Activated naive CD4-positive, alpha-beta T cell treated with anti-CD3 and anti-CD28 coated beads, Interleukin-2, amount 50 U/mL, for 72 hours (primary cell): ENCODE data around the gene ACTN1. TPM values are rescaled to one million over a fixed set of nuclear protein-coding genes. Genes with fewer than 3 reads are reported as not detected.

Source experiments
- ATAC-seq, 2 donors: fragments of 150-1000 bp; cut with Tn5 transposase; 2 replicates each; pipeline ENCODE4 v1.10.0; 2021; ENCODE audit warnings: mild to moderate bottlenecking in 2 of 2, moderate library complexity in 2 of 2
- DNase-seq, 2 donors: peaks; one replicate each; pipeline ENCODE4 v3.0.0; 2021 to 2022; ENCODE audit warnings: low spot score in 2 of 2
- H3K27ac Mint-ChIP-seq, 2 donors: one replicate each; pipeline ENCODE4 v1.8.0; 2022; ENCODE audit warnings: mild to moderate bottlenecking in 2 of 2, mixed read lengths in 2 of 2
- H3K36me3 Mint-ChIP-seq, 2 donors: one replicate each; pipeline ENCODE4 v1.8.0; 2022; ENCODE audit warnings: mixed read lengths in 2 of 2
- H3K9me3 Mint-ChIP-seq, 2 donors: one replicate each; pipeline ENCODE4 v1.8.0; 2022; ENCODE audit warnings: mixed read lengths in 2 of 2
- total RNA-seq, 2 donors: library from RNA; stranded (reverse); gene quantifications; one replicate each; pipeline ENCODE4 v1.2.3, GENCODE V29; 2022

The ACTN1 gene
- total RNA-seq, 2 donors from 2014 or later = 106 to 120 TPM

GRCh38 chr14:68950111-68950510, 29.0 kb downstream of the ACTN1 start:
- Mint-ChIP-seq H3K36me3 (peaks cover 0 to 5% of the 10 kb centered on the region in 2 donors), H3K27ac (peak overlapping the region; percentile 19 to 60), H3K9me3 (no peaks in the 10 kb centered on the region)
- no peak for DNase-seq
- no peak for ATAC-seq

GRCh38 chr14:68949601-68949965, 29.5 kb downstream of the ACTN1 start:
- ATAC-seq (peak; percentile 20 to 47), DNase-seq (no peak)
- no peaks in the 10 kb centered on the region for H3K36me3 Mint-ChIP-seq
- H3K27ac Mint-ChIP-seq = peak overlapping the region; percentile 19 to 60
- H3K9me3 Mint-ChIP-seq = no peaks in the 10 kb centered on the region

GRCh38 chr14:68948686-68949600, 30.2 kb downstream of the ACTN1 start:
- H3K36me3 Mint-ChIP-seq = no peaks in the 10 kb centered on the region
- peak overlapping the region; percentile 60 to 92 for H3K27ac Mint-ChIP-seq
- DNase-seq (no peak), ATAC-seq (no peak)
- no peaks in the 10 kb centered on the region for H3K9me3 Mint-ChIP-seq

- ATAC-seq = no peak
- H3K27ac Mint-ChIP-seq = no peak overlapping the region
- no peaks in the 10 kb centered on the region for H3K36me3 Mint-ChIP-seq
Observed at GRCh38 chr14:68947802-68948201, 31.3 kb downstream of the ACTN1 start.

GRCh38 chr14:68946489-68946822, 32.6 kb downstream of the ACTN1 start:
- DNase-seq (no peak), ATAC-seq (no peak)
- Mint-ChIP-seq H3K36me3 (no peaks in the 10 kb centered on the region), H3K9me3 (no peaks in the 10 kb centered on the region), H3K27ac (peak overlapping the region in 1 of 2 donors; percentile 47)

More at GRCh38 chr14:68947802-68948201, 31.3 kb downstream of the ACTN1 start:
- no peak for DNase-seq
- no peaks in the 10 kb centered on the region for H3K9me3 Mint-ChIP-seq

- Mint-ChIP-seq H3K9me3 (no peaks in the 10 kb centered on the region), H3K27ac (peak overlapping the region; percentile 50), H3K36me3 (no peaks in the 10 kb centered on the region)
- DNase-seq (no peak), ATAC-seq (peak; percentile 27 to 55)
Observed at GRCh38 chr14:68945585-68946488, 33.3 kb downstream of the ACTN1 start.

DNA sequence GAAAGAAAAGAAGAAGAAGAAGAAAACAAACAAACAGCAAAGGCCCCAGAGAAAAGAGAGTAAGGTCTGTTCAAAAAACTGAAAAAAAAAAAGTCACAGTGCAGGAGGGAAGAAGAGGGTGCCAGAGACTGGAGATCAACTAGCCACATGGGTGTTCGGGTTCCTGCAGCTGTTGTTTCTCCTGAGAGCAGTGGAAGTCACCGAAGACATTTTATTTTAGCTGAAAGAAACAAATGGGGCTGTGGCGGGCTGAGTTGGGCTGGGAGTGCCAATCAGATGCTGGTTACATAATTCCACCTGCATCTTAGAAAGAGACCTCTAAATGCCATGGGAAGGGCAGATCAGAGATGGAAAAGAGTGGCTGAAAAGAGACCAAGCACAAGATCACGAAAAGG, 33.9 kb downstream of the ACTN1 start:
- ATAC-seq (no peak), DNase-seq (no peak)
- Mint-ChIP-seq H3K27ac (peak overlapping the region; percentile 50), H3K9me3 (no peaks in the 10 kb centered on the region), H3K36me3 (no peaks in the 10 kb centered on the region)

- DNase-seq (no peak), ATAC-seq (no peak)
- H3K36me3 Mint-ChIP-seq = no peaks in the 10 kb centered on the region
- H3K9me3 Mint-ChIP-seq = no peaks in the 10 kb centered on the region
- H3K27ac Mint-ChIP-seq = no peak overlapping the region
Observed at GRCh38 chr14:68944162-68944561, 34.9 kb downstream of the ACTN1 start.

DNA sequence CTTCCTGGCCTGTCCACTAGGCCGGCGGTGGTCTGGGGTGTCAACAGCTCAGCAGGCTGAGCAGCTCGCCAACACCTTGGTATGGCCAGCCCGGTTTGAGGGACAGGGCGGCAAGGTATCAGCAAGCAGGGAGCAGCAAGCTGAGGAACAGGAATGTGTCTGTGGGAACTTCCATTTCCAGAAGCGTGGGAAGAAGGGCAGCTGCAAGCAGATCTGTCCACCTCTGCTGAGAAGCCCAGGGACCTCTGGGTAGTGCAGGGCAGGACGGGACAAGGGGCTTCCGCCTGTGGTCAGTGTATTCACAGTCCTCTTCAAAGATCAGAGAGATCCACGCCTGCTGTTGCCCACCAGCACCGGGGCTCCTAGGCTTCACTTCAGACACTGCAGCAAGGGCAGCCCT, 36.0 kb downstream of the ACTN1 start:
- no peaks in the 10 kb centered on the region for H3K9me3 Mint-ChIP-seq
- peak overlapping the region in 1 of 2 donors; percentile 43 for H3K27ac Mint-ChIP-seq
- DNase-seq (no peak), ATAC-seq (no peak)
- H3K36me3 Mint-ChIP-seq = no peaks in the 10 kb centered on the region

DNA sequence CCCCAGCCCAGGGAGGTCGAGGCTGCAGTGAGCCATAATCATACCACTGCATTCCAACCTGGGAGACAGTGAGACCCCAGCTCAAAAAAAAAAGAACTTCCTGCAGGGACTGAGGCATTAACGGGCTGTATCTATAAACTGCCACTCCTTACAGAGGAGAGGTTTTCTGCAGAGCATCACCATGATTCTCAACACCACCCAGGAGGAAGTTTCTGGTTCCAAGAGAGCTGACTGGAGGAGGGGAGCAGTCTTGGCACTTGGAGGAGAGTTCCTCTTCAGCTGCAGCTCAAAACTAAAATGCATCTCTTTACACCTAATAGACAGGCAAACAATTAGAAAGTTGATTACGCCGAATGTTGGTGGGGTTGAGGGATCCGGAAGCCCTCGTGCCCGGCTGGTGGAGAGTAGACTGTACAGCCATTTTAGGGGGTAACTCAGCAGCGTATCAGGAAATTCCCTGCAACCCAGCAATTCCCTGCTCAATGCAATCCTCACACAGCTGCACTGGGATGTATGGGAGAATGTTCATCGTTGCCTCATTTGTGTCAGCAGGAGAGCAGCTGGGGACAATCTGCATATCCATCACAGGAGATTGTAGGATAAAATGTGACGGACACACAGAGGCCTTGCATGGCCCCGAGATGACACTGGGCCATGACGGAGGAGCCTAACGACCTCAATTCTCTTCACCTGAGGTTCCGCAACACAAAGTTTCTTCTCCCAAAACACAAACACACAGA, 36.6 kb downstream of the ACTN1 start:
- Mint-ChIP-seq H3K9me3 (no peaks in the 10 kb centered on the region), H3K36me3 (no peaks in the 10 kb centered on the region), H3K27ac (peak overlapping the region; percentile 43 to 65)
- ATAC-seq (no peak), DNase-seq (no peak)

DNA sequence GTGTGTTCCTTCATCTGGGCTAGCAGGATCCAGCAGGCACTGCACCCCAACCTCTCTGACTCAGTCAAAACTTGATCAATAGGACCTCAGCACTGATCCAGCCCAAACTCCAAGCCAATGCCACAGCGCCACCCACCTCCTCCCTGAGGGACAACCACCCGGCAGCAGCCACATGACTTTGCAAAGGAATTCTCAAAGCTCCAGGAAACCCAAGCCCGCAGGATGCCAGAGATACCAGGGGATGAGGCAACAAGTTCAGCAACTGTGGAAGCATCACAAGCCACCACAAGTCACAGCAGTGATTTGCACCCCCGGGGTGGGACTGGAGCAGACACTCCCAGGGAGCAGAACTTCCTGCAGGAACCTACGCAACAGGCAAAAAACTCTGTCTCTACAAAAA, 37.3 kb downstream of the ACTN1 start:
- DNase-seq = no peak
- H3K27ac Mint-ChIP-seq = peak overlapping the region in 1 of 2 donors; percentile 43
- no peak for ATAC-seq
- H3K9me3 Mint-ChIP-seq = no peaks in the 10 kb centered on the region
- no peaks in the 10 kb centered on the region for H3K36me3 Mint-ChIP-seq

DNA sequence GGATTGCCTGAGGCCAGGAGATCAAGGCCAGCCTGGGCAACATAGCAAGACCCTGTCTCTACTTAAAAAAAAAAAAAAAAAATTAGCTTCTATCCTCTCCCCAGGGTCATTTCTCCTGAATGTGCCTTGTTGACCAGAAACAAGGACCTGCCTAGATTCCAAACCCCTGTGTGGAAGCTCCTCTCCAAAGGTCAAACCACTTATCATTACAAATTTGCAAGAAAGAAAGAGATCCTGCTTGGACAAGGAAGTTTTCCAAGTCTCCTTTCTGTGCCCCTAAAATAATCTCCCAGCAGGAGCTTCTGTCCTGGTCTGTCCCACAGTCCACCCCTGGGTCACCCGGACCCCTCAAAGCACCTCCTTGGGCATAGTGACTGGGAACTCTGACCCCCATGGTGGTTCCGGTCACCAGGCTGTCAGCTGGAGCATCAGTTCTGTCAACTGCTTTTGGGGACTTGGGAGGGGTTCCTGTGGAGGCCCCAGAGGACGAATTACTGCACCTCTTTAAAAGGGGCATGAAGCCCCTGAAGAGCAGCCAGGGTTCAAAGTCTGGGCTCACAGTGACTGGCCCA, 38.4 kb downstream of the ACTN1 start:
- DNase-seq (no peak), ATAC-seq (no peak)
- Mint-ChIP-seq H3K36me3 (no peaks in the 10 kb centered on the region), H3K9me3 (no peaks in the 10 kb centered on the region), H3K27ac (peak overlapping the region; percentile 61 to 77)

DNA sequence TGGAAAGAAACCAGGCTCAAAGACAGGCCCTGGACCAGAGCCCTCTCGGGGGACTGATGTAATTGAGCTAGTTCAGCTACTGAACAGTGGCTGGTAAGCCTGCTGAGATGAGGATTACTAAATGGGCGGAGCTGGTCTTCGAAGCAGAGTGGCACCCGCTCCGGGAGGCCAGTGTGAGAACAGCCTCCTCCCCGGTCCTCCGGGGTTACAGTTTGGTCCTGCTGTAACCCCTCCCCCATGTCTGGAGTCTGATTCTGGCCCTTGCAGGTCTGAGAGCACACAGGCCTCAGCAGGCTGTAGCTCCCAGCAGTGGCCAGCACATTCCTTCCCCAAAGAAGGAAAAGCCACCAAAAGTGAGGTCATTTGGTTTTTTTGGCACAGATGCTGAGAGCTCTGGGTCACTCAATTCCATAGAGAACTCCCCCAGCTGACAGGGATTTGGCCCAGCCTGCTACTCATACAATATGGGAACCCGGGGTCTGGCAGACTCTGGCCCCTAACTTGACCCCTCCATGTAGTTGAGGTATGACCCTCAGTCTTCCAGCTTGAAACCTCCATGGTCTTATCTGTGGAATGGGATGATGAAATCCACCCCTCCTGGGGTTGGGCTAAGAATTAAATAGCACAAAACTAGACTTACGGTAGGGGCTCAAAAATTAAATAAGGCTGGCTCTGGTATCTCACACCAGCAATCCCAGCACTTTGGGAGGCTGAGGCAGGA, 39.0 kb downstream of the ACTN1 start:
- H3K27ac Mint-ChIP-seq = peak overlapping the region in 1 of 2 donors; percentile 61

DNA sequence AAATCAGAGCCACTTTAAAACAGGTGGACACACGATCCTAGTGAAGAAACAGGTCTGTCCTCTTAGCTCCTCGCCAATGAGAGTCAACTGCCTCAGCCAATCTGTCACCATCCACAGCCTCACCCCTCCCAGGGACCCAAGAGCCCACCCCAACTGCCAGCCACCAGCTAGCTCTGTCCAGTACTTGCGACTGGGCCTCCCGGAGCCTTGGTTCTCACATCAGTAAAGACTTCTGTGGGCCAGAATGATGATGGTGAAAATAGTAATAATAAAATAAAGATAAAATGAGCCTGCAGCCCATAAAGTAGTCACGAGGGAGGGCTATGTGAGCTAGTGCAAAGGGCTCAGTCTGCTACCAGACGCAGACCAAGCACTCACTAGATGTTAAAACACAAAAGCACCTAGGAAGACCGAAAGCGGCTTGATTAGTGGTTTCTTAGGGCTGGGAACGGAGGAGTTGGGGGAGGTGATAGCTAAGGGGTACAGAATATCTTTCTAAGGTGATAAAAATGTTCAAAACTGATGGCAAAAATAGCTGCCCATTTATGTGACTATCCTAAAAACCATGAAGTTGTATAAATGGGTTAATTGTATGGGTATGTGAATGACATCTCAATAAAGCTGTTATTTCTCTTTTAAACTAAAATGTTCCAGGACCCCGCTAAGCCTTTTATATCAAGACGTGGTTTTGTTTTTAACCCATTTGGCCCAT, 39.8 kb downstream of the ACTN1 start:
- DNase-seq (no peak), ATAC-seq (no peak)
- peak overlapping the region; percentile 44 to 72 for H3K27ac Mint-ChIP-seq
- peaks cover 0 to under 1% of the 10 kb centered on the region in 2 donors for H3K36me3 Mint-ChIP-seq
- no peaks in the 10 kb centered on the region for H3K9me3 Mint-ChIP-seq

More for the DNA sequence above, 39.0 kb downstream of the ACTN1 start:
- no peak for DNase-seq
- Mint-ChIP-seq H3K9me3 (no peaks in the 10 kb centered on the region), H3K36me3 (no peaks in the 10 kb centered on the region)
- ATAC-seq = no peak
